NCI-H2029 treated with DMSO at 0.1 percent for 48 hours (cell line): ENCODE results near the gene PTCHD1.
A peak's percentile ranks its signal among the peaks of the same experiment; 100 is the strongest.

Experiments
- DNase-seq: peaks from one replicate; lab custom pipeline; 2025; lab: John Stamatoyannopoulos, UW

The PTCHD1 gene

GRCh38 chrX:23356189-23356588 is 21.5 kb downstream of the PTCHD1 start:
- no peak for DNase-seq

- DNase-seq, result no peak
Measured at GRCh38 chrX:23364416-23364815, 29.8 kb downstream of the PTCHD1 start.

DNA sequence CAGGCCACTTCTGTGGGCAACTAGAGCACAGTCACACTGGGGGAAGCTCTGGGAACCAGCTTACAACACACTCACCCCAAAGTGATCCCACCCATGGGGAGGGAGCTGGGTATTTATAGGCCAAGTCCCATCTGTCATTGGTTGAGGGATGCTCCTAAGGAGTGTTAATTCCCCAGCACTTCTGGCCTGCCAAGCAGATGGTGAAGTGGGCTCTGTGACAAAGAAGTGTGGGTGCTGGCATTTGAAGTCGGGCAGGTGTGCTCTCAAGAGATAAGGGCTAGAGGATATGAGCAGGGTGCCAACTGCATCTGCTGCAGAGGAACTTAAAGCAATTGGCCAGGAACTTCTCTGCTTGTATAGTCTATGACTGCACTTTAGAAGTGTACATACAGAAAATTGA is 30.9 kb downstream of the PTCHD1 start:
- DNase-seq, result peak; percentile 36

DNA sequence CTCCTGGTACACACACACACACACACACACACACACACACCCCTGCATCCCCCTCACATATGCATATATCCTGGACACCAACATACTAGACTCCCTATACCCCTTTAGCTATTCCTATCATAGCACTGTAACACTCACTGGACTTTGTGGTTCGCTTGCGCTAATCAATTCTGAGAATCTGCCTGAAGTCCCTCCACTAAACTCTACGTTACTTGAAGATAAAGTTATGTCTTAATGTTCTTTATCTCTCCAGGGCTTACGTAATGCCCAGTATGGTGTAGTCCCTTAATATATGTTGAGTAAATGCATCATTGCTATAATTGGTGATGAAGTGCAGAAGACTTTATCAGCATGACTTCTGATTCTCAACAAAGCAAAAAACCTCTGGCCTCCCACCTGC is 32.3 kb downstream of the PTCHD1 start:
- no peak for DNase-seq

GRCh38 chrX:23369027-23369426 is 34.4 kb downstream of the PTCHD1 start:
- DNase-seq, result no peak

DNA sequence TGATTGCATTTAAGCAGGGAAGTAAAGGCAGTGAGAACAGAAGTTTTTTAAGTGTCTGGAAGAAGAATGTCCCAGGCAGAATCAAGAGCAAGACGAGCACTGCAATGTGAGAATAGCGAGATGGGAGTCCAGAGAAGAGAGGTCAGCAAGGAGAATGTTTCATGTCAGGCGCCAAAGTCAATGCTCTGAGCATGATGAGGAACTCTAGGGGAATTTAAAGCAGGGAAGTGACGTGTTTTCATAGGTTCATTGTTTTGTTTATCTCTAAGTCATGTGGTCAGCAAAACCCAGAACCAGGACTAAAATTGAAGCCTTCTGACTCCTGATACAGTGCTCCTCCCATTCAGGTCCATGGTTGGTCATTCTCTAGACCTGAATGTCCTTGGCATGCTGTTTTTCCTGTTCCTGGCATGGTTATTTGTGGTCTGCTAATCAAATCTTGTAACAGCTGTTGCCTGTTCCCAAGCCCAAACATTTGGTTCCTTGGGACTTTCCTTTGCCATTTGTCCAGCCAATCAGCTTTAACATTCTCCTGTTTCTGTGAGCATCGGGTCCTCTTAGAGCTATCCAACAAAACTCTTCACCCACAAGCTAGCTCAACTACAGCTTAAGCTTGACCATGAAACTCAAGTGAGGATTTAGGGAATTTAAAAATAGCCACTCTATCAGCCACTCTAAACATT is 37.7 kb downstream of the PTCHD1 start:
- no peak for DNase-seq

DNA sequence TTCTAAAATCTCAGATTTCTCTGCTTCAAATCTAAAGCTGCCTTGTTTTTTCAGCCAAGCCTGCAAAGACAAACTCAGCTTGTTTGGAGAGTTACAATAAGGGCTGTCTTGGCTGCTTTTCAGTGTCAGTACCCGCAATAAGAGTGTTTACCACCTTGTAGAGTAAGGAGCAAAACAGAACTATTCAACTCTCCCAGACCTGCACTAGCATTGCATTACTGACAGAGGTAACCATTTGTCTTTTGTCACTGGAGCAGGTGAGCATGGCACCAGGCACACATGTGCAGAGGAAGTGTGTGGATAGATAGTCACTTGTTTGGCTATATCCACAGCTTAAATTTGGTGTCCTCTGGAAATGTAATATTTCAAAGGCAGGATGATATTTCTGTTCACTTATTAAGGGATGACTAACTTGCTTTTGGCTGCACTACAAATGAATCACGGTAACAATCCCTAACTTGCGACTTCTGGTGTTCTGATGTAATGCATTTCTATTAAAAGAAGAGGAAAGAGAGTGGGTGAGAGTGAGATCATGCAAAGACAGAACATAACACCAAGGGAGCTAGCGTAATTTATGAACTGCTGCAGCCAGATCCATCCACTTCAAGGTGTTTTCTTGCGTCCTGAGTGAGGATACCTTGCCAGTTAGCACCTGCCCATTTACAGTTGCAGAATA is 38.6 kb downstream of the PTCHD1 start:
- DNase-seq, result no peak

DNA sequence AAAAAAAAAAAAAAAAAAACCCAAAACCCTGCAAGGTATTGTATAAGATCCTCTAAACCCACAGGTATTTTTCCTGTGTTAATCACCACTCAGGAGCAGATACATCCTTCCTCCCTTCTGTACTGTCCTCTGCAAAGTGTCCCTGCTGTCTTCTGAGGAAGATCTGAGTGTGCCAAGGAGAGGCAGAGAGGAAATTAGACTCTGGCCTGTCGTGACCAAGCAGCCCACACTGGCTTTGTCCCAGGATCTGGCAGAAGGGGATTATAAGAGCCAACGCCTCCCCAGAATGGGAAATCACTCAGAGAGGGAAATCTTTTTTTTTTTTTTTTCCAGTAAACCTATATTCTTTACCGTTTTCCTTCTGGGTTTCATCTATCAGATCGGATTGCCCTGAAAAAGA is 39.6 kb downstream of the PTCHD1 start:
- no peak for DNase-seq

DNA sequence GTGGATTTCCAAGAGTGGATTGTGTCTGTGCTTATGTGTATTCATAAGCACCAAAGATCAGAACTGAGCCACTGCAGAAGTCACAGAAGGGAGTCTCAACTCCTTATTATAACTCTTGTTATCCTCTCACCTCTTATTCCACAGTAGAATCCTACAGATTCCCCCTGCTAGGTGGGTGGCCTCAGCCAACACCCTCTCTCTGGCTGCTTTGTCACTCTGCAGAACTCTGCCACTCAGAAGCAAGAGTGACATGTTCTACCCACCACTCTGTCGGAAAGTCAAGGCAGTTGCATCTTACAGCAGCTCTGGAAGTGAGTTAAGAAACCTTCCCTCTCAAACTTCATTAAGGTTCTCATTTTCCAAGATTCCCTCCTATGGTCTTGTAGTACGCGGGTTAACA is 41.9 kb downstream of the PTCHD1 start:
- no peak for DNase-seq

DNA sequence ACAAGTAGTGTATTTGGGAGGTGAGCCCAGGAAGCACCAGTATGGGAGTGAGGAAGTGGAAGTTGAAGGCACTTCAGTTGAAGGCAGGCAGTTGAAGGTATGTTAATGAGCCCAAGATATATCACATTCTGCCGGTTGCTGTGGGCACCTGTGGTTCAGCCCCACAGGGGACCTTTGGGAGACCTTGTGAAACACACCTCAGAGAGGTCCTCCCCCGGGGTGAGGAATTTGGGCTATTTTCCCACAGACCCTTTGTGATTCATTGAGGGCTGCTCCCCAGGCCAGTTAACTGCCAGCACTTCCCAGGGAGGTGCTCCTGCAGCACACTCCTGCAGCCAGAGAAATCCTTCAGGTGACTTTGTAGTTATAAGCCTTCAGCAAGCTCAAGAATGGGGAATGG is 45.9 kb downstream of the PTCHD1 start:
- no peak for DNase-seq

DNA sequence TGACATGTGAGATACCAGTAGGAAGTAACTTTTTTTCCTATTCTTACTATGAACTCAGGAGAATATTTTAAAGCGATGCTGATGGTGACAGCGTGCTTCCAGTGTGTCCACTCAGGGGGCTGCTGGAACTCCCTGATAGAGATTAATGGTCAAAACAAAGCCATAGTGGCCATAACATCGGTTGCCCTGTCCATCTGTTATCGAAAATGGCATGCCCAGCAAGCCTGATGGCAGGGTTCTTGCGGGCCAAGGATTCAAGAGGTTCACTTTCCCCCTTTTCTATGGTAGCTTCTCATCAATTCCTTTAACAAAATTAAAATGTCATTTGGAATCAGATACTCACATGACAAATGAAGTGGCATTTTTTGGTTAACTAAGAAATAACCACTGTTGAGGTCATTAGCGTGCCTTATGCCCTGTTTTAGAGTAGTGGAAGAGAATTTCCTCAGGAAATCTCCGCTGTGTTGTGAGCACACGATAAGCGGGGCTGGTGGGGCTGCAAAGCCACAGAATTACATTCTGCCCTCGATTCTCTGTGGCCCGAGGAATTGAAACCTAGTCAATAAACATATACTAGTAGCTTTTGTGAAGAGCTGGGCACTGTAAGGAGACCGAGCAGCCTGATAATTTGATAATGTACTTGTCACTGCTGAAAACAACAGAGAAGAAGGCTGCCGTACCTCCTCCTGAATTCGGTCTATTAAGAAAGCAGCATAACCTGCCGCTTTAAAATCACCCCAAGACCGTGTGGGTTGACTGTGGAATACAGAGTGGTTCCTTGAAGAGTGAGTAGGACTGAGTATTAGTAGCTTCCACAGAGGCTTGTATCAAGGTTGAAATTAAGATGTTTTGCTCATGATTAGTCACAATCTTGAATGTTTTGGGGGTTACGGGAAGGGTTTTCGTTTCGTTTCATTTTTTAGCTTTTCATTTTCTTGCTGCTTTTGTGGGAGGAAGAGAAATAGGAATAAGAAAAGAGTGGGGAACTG is 46.7 kb downstream of the PTCHD1 start:
- DNase-seq, result no peak

DNA sequence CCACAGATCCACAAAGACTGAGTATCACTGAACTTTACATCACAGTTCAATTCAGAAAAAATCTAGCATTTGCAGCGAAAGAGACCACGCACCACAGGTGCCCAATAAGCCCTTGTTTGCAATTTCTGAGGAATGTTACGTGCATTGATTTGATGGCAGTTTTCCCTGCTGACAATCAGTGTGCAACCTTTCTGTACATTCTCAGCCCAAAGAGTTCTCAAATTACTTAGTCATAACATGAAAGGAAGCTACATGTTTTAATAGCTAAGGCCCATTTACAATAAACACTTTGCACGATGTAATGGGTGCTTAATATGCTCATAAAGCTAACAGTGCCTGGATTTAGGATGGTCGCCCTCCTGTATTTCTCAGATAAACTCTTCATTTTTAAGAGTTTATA is 47.9 kb downstream of the PTCHD1 start:
- DNase-seq, result no peak

DNA sequence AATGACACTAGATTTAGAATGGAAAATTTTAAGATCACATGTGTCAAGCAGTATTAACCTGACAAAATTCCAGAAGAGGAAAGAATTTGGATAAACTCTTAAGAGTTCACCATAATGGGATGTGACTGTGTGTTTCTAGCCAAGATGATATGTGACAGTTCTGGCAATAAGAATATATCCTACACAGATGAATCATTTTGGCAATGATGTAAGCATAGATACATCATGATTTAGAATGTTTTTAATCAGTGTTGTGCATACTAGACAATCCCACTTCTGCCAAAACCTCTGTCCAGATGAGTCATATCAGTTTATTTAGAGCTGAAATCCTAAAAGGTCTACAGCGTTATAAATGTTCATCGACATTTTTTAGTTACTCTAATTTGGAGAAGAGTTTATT is 48.8 kb downstream of the PTCHD1 start:
- no peak for DNase-seq

DNA sequence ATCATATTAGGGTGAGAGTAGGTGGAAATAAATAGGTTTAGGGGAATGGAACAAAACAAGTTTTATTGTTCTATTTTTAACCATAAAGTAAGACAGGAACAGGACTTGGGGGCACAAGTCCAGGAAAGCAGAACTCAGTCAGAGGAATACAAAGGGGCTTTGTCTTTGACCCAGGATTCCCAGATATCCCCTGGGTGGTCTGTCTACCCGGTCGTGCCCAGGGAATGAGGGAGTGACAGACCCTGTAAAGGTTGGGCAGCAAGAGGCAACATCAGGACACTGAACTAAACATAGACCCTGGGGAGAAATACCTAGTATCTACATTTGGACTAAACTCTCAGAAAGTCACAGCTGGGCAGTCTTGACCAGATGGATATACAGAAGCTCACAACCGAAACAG is 50.6 kb downstream of the PTCHD1 start:
- no peak for DNase-seq

- DNase-seq, result no peak
Measured at GRCh38 chrX:23386260-23386659, 51.6 kb downstream of the PTCHD1 start.

- DNase-seq, result no peak
Measured at GRCh38 chrX:23386726-23387125, 52.1 kb downstream of the PTCHD1 start.

DNA sequence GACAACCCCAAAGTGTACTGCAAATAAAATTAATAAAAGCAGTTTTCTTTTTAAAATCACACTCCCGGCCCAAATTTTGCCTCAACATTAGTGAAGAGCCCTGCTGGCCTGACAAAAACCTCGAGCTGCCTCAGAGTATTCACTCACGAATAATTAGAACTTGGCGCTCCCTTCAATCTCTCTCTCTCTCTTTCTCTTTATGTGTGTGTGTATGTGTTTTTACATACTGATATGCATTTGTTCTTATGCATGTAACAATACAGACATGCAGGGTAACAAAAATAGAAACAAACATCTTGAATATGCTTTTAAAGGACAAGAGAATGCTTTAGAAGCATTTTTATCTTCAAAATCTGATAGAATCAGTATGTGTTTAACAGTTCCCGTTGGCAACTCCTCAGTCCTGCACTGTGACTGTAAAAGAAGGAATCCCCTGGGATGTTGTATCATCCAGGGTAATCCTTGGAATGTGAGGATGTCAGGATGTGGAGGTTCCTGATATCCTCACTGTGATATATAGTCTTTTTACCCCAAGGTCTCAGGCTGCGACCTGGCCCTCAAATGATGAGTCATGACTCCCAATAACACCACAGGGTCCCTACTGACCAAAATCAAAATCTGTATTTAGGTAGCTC is 53.0 kb downstream of the PTCHD1 start:
- no peak for DNase-seq

DNA sequence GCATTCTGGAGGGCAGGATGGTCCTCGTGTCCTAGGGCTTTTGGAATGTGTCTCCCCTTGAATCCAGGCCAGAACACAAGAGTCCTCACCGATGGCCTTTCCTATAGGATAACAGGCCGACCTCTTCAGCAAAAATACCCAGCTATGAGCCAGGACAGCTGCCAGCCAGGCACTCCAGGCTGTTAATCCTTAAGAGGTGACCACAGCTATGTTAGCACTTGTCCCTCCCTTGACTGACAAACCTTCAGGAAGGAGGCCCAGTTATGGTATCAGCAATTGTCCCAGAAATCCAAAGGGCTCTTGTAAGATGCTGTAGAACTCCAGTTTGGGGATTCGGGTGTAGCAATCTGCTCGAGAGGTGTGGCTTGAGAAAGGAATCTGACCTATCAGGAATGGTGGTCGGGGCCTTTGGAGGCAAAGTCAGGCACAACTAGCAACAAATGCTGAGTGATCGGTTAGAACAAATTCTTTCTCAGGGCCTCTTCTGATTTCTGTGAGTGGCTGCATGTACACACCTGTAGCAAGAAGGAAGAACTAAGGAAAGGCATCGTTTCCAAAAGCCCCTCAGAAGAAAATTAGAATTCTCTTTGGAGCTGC is 54.6 kb downstream of the PTCHD1 start:
- no peak for DNase-seq

- no peak for DNase-seq
Measured at GRCh38 chrX:23390979-23391378, 56.3 kb downstream of the PTCHD1 start.

GRCh38 chrX:23392195-23392594 is 57.5 kb downstream of the PTCHD1 start:
- DNase-seq, result no peak

GRCh38 chrX:23394421-23394820 is 59.8 kb downstream of the PTCHD1 start:
- DNase-seq, result peak; percentile 21

- no peak for DNase-seq
Measured at GRCh38 chrX:23396263-23396662, 61.6 kb downstream of the PTCHD1 start.
